HepG2 (cell line): ENCODE measurements around the gene DCTN2. TPM values are rescaled to one million over a fixed set of nuclear protein-coding genes. Genes with fewer than 3 reads are reported as not detected.
"Not testable (repeated sequence)": the region's sequence is repeated elsewhere in the genome, so short reads cannot be mapped to it uniquely, and the experiment has no call there.

ENCODE experiments used
- ATAC-seq: fragments of 200-7000 bp; cut with Tn5 transposase; 3 replicates; pipeline ENCODE4 v1.9.1; 2020; ENCODE audit warnings: mild to moderate bottlenecking, moderate library complexity
- BruUV-seq: library from RNA; stranded (reverse); fragments of 400-500 nt; replicated peaks from 2 replicates; lab custom pipeline; 2021; lab: Mats Ljungman, UMichigan
- CTCF ChIA-PET: fragments of 300-600 bp; formaldehyde crosslinking; extraction: SDS; loops from one replicate; lab custom pipeline; 2021; ENCODE audit warnings: low total read pairs, inconsistent platforms, low intra/inter-chr PET ratio; lab: Yijun Ruan, JAX
- POLR2A ChIA-PET: fragments of 350-600 bp; sonication (Branson Sonifier 250); formaldehyde crosslinking; loops from one replicate; lab custom pipeline; 2020; ENCODE audit warnings: antibody characterized with exemption, inconsistent platforms; lab: Yijun Ruan, JAX
- DNase-seq: peaks from one replicate; pipeline ENCODE4 v3.0.0-alpha.2; 2015; ENCODE audit warnings: low spot score
- FAIRE-seq: peaks from 3 replicates; lab custom pipeline; 2011; peaks lifted over from hg19 to GRCh38; lab: Jason Lieb, UNC
- H2AFZ ChIP-seq: one replicate; pipeline ENCODE4 v1.6.1; 2011; ENCODE audit warnings: low read length, inconsistent platforms
- H3K27ac ChIP-seq: fragments of 300-600 bp; 3 replicates; pipeline ENCODE4 v1.8.0; 2011; ENCODE audit warnings: mixed run types, mild to moderate bottlenecking, mixed read lengths, low read length, inconsistent platforms; ENCODE audit not compliant: insufficient read depth; ENCODE audit errors: extremely low read length
- H3K27me3 ChIP-seq, 2 experiments: fragments of 200-600 bp in 1 of 2; 2 replicates in 1 of 2; 3 replicates in 1 of 2; pipeline versions ENCODE4 v1.6.0 to v1.8.0; 2011; ENCODE audit warnings: low read length in 2 of 2, mild to moderate bottlenecking in 2 of 2, moderate library complexity in 2 of 2, inconsistent platforms in 1 of 2; ENCODE audit not compliant: insufficient read depth in 2 of 2, control insufficient read depth in 1 of 2
- H3K36me3 ChIP-seq, 2 experiments: fragments of 200-600 bp in 1 of 2; replicated peaks in 1 of 2; 2 replicates in 1 of 2; 3 replicates in 1 of 2; pipeline versions ENCODE4 v1.5.1 to v1.8.0; 2011; ENCODE audit warnings: low read length in 2 of 2, inconsistent platforms in 1 of 2; ENCODE audit not compliant: insufficient read depth in 2 of 2, control insufficient read depth in 1 of 2
- H3K4me1 ChIP-seq: 2 replicates; pipeline ENCODE4 v1.5.1; 2012; ENCODE audit warnings: low read length, inconsistent platforms; ENCODE audit not compliant: insufficient read depth
- H3K4me2 ChIP-seq: 2 replicates; pipeline ENCODE4 v1.6.0; 2011; ENCODE audit warnings: low read depth, low read length, inconsistent platforms
- H3K4me3 ChIP-seq, 3 experiments: fragments of 200-600 bp in 1 of 3; sonication (generic), shearing (Covaris generic) in 1 of 3; replicated peaks in 1 of 3; 2 replicates each; pipeline ENCODE4 v1.5.1; 2011 to 2016; ENCODE audit warnings: low read length in 3 of 3, inconsistent platforms in 2 of 3, low read depth in 2 of 3, mild to moderate bottlenecking in 2 of 3, control low read depth in 1 of 3, mixed read lengths in 1 of 3; ENCODE audit not compliant: insufficient read depth in 1 of 3
- H3K79me2 ChIP-seq: one replicate; pipeline ENCODE4 v1.6.1; 2011; ENCODE audit warnings: low read length, inconsistent platforms; ENCODE audit not compliant: insufficient read depth
- H3K9ac ChIP-seq: 2 replicates; pipeline ENCODE4 v1.6.0; 2011; ENCODE audit warnings: mild to moderate bottlenecking, low read depth, low read length, inconsistent platforms; ENCODE audit not compliant: insufficient read depth
- H3K9me3 ChIP-seq: 2 replicates; pipeline ENCODE4 v1.5.1; 2012; ENCODE audit warnings: mild to moderate bottlenecking, low read length
- H4K20me1 ChIP-seq: 2 replicates; pipeline ENCODE4 v1.6.0; 2011; ENCODE audit warnings: inconsistent platforms, mild to moderate bottlenecking, low read length, moderate library complexity; ENCODE audit not compliant: insufficient read depth
- RBFOX2 ChIP-seq: fragments of 200-400 bp; formaldehyde crosslinking; IDR thresholded peaks from 2 replicates; pipeline ENCODE4 v1.6.1; 2017; ENCODE audit warnings: low read depth, mild to moderate bottlenecking, low read length
- WGBS: methylation state at CpG from one replicate; pipeline ENCODE4 v1.1.6; 2017; ENCODE audit warnings: low lambda C conversion rate; 5-methylcytosine and 5-hydroxymethylcytosine counted together
- in situ Hi-C: cut with HindIII; loops from 2 replicates; pipeline ENCODE4 v1.10.0; 2017; ENCODE audit warnings: low pct_unique_long_range_greater_than_20kb; ENCODE audit not compliant: extremely low pct_ligation_motif_present
- intact Hi-C: fragments of 100-400 bp; cut with micrococcal nuclease; formaldehyde crosslinking; loops from one replicate; pipeline ENCODE4 v1.10.0; 2022; ENCODE audit not compliant: unreplicated experiment
- polyA plus RNA-seq, 8 experiments: library from polyadenylated mRNA; depleted of rRNA in 3 of 8; stranded (reverse) in 7 of 8; unstranded in 1 of 8; fragments of >200 nt; fragmentation: Illumina TruSeq in 4 of 8; extraction: Trizol in 4 of 8; gene quantifications; 2 replicates each; pipeline versions ENCODE4 v1.2.1 to v1.2.3, GENCODE V29; 2011 to 2016; ENCODE audit warnings: low read depth in 4 of 8, missing spikeins in 1 of 8, mixed read lengths in 1 of 8; ENCODE audit not compliant: insufficient read depth in 1 of 8
- total RNA-seq, 5 experiments: library from RNA; depleted of rRNA; stranded (reverse); fragments of >200 nt; fragmentation: Illumina TruSeq; extraction: Trizol; gene quantifications; 2 replicates each; pipeline ENCODE4 v1.2.3, GENCODE V29; 2016; ENCODE audit warnings: low read depth in 1 of 5

Gene DCTN2
- total and polyA plus RNA-seq, 2 of the 13 experiments (the other 11 are each of a cell fraction or from before 2014, with no cell fraction given) = 72.0 to 77.4 TPM

- H3K9ac ChIP-seq, DNase-seq, H3K4me2 ChIP-seq, H2AFZ ChIP-seq, H3K27ac ChIP-seq, H3K27me3 ChIP-seq, ATAC-seq, BruUV-seq, in situ Hi-C loops, H3K4me3 ChIP-seq, CTCF ChIA-PET, FAIRE-seq, intact Hi-C loops, H3K9me3 ChIP-seq: not testable (repeated sequence)
- H4K20me1 ChIP-seq = peaks cover 26% of the 10 kb centered on the region
- POLR2A ChIA-PET = interaction anchor here (0.7 to 7.8 kb wide), 3 partner anchors 12 to 1556 kb away, joined by 3 to 90 read pairs (median 11); no protein-coding TSS in a partner anchor
- 96% methylated on average over 9 of the region's 9 CpGs for WGBS
- H3K4me1 ChIP-seq = peaks cover 18% of the 10 kb centered on the region
- H3K79me2 ChIP-seq = peaks cover 14% of the 10 kb centered on the region
- peaks cover 32 to 72% of the 10 kb centered on the region in 2 experiments for H3K36me3 ChIP-seq
Measured at GRCh38 chr12:57514246-57514645, 32.7 kb downstream of the DCTN2 start.

GRCh38 chr12:57513677-57514076 lies 33.3 kb downstream of the DCTN2 start:
- 0 out of 2 replicates have a peak, but pooled peaks have one; percentile 21 for TF ChIP-seq RBFOX2
- TF ChIP-seq, all 625 proteins: peak for 1; not testable (repeated sequence) for 624
- H3K36me3 ChIP-seq = peaks cover 32 to 77% of the 10 kb centered on the region in 2 experiments
- H3K79me2 ChIP-seq, CTCF ChIA-PET, H3K27me3 ChIP-seq, H2AFZ ChIP-seq, H3K4me3 ChIP-seq, intact Hi-C loops, H3K4me2 ChIP-seq, H3K9ac ChIP-seq, in situ Hi-C loops, FAIRE-seq, H3K27ac ChIP-seq, DNase-seq, H3K9me3 ChIP-seq, BruUV-seq, ATAC-seq, POLR2A ChIA-PET: not testable (repeated sequence)
- 100% methylated on average over 6 of the region's 6 CpGs for WGBS
- H3K4me1 ChIP-seq = peaks cover 12% of the 10 kb centered on the region
- peaks cover 20% of the 10 kb centered on the region for H4K20me1 ChIP-seq
